Jurkat, Clone E6-1 (cell line): Measurements from ENCODE around the gene CEACAM5.

Experiments used
- DNase-seq: peaks from one replicate; pipeline ENCODE4 v3.0.0-alpha.2; 2011; ENCODE audit warnings: low read depth, low spot score
- H3K4me3 ChIP-seq: 2 replicates; pipeline ENCODE4 v1.5.1; 2011; ENCODE audit warnings: mild to moderate bottlenecking, low read length, control low read depth, moderate library complexity

CEACAM5 gene

DNA sequence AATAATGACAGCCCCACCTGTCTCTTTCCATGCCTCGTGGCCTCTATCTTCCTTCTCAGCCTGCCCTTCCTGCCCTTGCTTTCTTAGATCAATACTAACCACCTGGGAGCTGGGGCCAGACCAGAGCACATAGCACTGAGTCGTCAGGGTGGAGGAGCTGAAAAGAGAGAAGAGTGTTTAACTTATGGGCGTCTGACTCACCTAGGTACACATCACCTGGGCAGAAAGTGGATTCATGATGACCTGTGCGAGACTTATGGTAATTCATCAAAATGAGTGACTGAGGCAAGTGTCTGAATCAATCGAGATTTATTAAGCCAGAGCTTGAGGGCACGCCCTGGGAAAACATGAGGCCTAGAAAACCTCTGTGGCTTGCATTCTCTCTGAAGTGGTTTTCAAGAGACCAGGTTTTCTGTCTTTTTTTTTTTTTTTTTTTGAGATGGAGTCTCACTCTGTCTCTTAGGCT lies 66.1 kb downstream of the CEACAM5 start:
- no peak overlapping the region for H3K4me3 ChIP-seq
- peak; percentile 83 for DNase-seq

DNA sequence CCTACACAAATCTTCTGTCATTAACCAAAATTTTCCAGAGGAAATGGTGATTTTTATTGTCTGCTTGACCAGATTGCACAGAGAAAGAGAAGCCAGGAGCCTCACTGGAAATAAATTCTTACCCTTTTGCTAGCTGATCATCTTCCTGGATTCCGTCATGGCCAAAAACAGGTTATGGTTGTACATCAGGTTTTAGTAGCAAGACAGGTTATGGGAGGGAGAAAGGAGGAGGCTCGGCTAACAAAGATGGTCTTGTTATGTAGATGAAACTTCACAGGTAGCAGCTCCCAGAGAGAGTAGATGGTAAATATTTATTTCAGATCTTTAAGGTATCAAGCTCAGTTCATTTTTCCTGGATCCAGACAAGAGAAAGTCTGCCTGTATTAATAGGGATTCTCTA lies 68.3 kb downstream of the CEACAM5 start:
- no peak overlapping the region for H3K4me3 ChIP-seq
- DNase-seq = no peak
